DMS 273 treated with DMSO at 0.1 percent for 48 hours (cell line): ENCODE results near the gene DPP6.
"Not testable (repeated sequence)": the region's sequence is repeated elsewhere in the genome, so short reads cannot be mapped to it uniquely, and the experiment has no call there.

Source experiments
- DNase-seq: peaks from one replicate; lab custom pipeline; 2025; lab: John Stamatoyannopoulos, UW

The DPP6 gene

GRCh38 chr7:154148791-154149516 lies 96.8 kb downstream of the DPP6 start:
- DNase-seq = not testable (repeated sequence)

- DNase-seq = not testable (repeated sequence)
These were observed 98.5 kb downstream of the DPP6 start for GRCh38 chr7:154150656-154151055.

- DNase-seq = not testable (repeated sequence)
These were observed 99.1 kb downstream of the DPP6 start for GRCh38 chr7:154151306-154151705.

- not testable (repeated sequence) for DNase-seq
These were observed 103.7 kb downstream of the DPP6 start for GRCh38 chr7:154155928-154156327.

- not testable (repeated sequence) for DNase-seq
These were observed 110.7 kb downstream of the DPP6 start for GRCh38 chr7:154162921-154163320.

GRCh38 chr7:154163642-154164041 lies 111.4 kb downstream of the DPP6 start:
- not testable (repeated sequence) for DNase-seq

- DNase-seq = no peak
These were observed 114.9 kb downstream of the DPP6 start for GRCh38 chr7:154167051-154167450.

- no peak for DNase-seq
These were observed 115.6 kb downstream of the DPP6 start for GRCh38 chr7:154167807-154168206.

- DNase-seq = no peak
These were observed 119.2 kb downstream of the DPP6 start for GRCh38 chr7:154171422-154171821.

- no peak for DNase-seq
These were observed 120.0 kb downstream of the DPP6 start for GRCh38 chr7:154172236-154172635.

- no peak for DNase-seq
These were observed 125.4 kb downstream of the DPP6 start for GRCh38 chr7:154177584-154177983.

GRCh38 chr7:154178895-154179294 lies 126.7 kb downstream of the DPP6 start:
- no peak for DNase-seq

GRCh38 chr7:154183482-154183881 lies 131.3 kb downstream of the DPP6 start:
- DNase-seq = no peak

GRCh38 chr7:154183946-154184345 lies 131.7 kb downstream of the DPP6 start:
- DNase-seq = no peak

GRCh38 chr7:154186811-154187210 lies 134.6 kb downstream of the DPP6 start:
- no peak for DNase-seq

- DNase-seq = no peak
These were observed 136.1 kb downstream of the DPP6 start for GRCh38 chr7:154188330-154188729.

GRCh38 chr7:154195266-154195665 lies 143.1 kb downstream of the DPP6 start:
- DNase-seq = no peak

GRCh38 chr7:154198481-154198880 lies 146.3 kb downstream of the DPP6 start:
- no peak for DNase-seq

GRCh38 chr7:154200241-154200640 lies 148.0 kb downstream of the DPP6 start:
- DNase-seq = no peak

GRCh38 chr7:154202002-154202401 lies 149.8 kb downstream of the DPP6 start:
- no peak for DNase-seq

GRCh38 chr7:154204046-154204445 lies 151.8 kb downstream of the DPP6 start:
- no peak for DNase-seq

GRCh38 chr7:154212861-154213260 lies 160.7 kb downstream of the DPP6 start:
- DNase-seq = no peak

GRCh38 chr7:154217688-154218340 lies 165.6 kb downstream of the DPP6 start:
- no peak for DNase-seq

GRCh38 chr7:154231732-154232131 lies 179.5 kb downstream of the DPP6 start:
- no peak for DNase-seq
